ENCODE data around the gene PACSIN2.
"Not testable (repeated sequence)": the region's sequence is repeated elsewhere in the genome, so short reads cannot be mapped to it uniquely, and the experiment has no call there.

Gene PACSIN2

DNA sequence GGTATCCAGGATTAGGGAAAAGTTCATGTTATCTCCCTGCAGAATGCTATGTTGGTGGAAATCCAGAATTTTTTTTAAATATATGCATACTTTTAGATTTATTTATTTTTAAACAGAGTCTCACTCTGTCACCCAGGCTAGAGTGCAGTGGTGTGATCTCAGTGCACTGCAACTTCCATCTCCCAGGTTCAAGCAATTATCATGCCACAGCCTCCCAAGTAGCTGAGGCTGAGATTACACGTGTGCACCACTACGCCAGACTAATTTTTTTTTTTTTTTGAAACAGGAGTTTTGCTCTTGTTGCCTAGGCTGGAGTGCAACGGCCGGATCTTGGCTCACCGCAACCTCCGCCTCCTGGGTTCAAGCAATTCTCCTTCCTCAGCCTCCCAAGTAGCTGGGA is 2.6 kb downstream of the PACSIN2 start:
- no peak for DNase-seq (ENCODE audit: low read depth, low spot score)

DNA sequence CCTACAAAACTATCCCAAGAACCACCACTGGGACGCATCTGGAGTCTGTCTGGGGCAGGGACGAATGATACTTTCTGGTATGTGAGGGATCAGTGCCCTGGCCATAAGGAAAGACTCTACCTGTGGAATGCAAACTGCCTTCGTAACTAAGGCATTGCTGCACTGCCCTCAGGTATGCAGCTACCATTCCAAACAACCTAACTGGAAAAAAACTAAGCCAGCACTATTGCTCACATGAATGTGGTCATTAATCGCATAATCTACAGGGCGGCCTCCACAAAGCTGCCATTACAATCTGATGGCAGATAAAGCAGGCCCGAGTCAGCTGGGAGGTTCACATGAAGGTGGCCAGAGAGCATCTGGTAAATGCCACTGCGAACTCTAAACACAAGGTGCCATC is 3.9 kb downstream of the PACSIN2 start:
- DNase-seq (ENCODE audit: low read depth, low spot score) = no peak

DNA sequence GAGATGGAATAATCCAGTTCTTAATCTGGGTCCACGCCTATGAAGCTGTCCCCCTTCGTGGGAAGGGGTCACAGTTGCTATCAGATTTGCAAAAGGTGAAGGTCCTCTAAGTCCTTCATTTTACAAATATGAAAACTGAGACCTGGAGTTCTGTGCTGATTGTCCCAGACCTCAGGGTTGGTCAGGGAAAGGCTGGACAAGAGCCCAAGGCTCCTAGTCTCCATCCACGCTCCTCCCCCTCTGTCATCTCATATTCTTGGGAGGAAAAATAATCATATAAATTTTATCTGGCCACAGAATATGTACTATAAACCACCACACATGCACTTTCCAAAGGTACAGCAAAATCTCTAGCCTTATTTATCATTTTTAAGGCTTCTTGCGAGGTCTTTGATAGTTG is 5.5 kb downstream of the PACSIN2 start:
- DNase-seq (ENCODE audit: low read depth, low spot score) = no peak

DNA sequence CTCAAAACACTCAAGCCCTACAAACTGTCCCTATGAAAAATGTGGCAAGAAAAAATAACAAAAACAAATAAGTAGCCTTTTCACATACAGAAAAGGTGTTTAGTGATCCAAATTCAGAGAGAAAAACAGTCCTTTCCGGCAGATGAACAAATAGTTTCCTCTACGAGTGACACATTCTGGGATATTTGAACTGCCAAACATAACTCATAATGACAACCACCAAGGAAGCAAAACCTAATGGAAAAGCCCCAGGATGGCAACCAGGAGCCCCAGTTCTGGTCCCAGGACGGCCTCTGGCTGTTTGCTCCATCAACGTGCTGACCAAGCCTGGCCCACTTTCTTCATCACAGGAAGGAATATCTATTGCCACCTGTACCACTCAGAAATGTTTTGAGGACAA is 6.0 kb downstream of the PACSIN2 start:
- no peak for DNase-seq (ENCODE audit: low read depth, low spot score)

DNA sequence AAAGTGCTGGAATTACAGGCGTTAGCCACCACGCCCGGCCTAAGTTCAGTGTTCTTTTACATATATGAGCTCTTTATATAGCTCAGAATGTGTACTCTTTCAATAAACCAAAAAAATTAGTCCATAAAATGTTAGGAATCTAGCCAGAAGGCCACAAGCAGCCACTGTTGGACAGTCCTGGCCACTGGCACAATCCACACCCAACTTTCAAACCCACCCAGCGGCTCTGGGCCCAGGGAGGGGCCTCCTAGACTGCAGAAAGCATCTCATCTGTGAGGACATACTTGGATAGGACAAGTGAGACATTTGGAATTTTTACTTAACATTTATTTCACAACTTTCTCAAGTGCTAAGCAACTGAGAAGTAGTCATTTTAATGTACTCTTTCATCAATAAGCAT is 6.4 kb downstream of the PACSIN2 start:
- DNase-seq (ENCODE audit: low read depth, low spot score) = no peak

DNA sequence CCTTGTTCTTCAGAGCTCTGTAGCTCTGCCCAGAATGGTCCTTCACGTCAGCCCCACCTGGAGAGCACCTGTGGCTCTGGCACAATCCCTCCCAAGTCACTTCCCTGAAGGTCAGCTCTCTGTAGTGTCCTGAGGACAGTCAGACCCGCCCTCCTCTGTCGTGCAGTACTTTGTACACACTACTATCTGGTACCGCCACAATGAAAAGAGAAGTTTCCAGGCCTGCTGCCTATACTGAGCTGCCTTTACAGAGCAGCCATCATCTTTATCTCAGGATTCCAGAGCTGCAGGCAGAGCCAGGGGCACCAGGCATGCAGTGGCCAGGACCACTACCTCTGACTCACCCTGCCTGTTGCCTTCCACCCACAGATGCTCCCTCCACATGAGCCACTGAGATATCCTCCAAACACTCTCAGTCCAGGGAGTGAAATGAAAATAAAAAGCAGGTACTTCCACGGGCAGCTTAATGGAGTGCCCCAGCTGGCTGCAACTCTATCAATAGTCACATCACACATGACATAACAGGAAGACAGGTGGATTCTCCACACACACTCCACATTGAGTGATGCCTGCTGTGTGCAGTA is 7.3 kb downstream of the PACSIN2 start:
- DNase-seq (ENCODE audit: low read depth, low spot score) = no peak

DNA sequence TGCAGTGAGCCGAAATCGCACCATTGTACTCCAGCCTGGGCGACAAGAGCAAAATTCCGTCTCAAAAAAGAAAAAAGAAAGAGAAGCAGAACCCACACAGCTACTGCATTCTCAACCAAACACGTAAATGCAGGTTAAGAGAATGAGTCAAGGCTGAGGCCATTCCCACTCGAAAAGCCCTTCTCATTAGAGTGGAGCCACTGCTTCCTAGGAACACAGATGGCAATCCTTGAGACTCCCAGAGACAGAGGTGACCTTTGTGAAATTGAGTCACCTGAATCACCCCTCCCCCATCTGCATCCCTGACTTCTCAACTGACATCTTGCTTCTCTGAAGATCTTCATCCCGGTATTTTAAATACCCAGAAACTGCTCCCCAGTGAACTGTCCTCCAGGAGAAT is 8.2 kb downstream of the PACSIN2 start:
- no peak for DNase-seq (ENCODE audit: low read depth, low spot score)

DNA sequence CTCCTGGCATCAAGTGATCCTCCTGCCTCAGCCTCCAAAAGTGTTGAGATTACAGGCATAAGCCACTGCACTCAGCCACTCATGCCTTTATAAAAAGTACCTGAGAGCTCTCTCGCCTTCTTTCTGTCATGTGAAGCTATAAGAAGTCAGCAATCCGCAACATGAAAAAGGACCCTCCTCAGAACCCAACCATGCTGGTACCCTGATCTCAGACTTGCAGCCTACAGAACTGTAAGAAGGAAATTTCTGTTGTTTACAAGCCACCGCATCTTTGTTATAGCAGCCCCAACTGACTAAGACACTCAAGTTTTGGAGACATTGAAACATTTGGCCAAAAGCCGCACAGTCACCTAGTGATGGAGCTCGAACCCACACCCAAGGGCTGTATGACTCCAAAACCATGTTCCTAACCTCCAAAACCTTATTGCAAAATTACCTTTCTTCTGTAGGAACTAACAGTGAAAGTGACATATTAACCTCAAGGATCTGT is 8.9 kb downstream of the PACSIN2 start:
- DNase-seq (ENCODE audit: low read depth, low spot score) = no peak

DNA sequence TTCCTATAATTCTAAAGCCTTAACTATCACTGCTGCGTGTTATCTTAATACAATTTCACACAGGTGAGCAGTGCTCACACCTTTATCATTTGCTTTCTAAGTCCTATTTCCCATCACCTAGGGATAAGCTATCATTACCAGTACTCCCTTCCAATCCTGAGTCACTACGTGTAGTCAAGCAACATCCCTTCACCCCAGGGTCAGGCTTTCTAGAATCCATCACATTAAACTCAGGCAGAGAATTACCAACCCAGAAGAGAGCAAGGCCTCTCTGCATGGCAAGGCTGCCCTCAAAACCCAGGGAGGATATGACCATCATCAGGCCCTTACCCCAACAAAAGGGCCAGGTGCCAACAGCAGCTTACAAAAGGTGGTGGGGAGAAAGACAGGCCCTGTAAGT is 9.8 kb downstream of the PACSIN2 start:
- DNase-seq (ENCODE audit: low read depth, low spot score) = no peak

DNA sequence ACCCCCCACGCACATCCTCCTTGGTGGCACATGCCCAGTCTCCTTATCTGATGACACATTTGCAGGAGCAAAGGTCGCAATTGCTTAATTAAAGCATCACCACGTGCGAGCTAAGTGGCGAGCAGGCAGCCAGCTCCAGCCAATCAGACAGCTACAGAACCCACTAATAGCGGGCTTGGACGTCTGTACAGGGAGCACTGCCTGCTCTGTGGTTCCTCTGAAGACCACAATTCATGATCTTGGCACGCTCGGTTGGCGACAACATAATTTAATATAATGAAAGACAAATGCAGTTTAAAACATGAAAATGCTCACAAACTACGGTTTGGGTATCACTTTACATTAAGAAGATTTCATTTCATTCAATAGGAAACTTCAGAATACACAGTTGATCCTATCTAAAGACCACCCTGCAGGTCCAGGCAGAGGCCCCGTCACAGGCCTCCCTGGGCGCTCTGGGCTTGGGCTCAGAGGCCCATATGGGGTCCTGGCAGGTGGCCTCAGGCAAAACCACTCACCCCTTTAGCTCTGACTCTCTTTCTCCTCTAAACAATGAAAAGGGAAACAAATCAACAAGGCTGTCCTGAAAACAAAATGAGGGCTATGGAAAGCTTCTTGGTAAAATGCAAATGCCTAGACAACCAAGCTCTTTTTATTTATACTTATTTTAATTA is 10.4 kb downstream of the PACSIN2 start:
- no peak for DNase-seq (ENCODE audit: low read depth, low spot score)

DNA sequence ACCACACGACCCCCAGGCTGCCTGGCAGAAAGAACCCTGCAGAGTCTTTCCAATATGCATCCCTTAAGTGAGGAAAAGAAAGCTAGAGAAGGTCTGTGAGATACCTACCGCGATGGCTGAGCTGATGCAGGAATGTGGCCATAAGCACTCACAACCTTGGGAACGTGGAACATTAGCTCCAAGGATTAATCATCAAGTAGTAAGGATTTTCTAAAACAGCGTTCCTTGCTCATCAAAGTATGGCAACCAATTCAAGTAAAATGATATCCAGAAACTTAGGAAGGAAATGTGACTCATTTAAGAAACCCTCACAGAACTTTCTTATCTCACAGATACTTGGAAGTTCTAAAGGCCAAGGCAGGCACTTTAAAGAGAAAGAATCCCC is 12.8 kb downstream of the PACSIN2 start:
- DNase-seq (ENCODE audit: low read depth, low spot score) = no peak

DNA sequence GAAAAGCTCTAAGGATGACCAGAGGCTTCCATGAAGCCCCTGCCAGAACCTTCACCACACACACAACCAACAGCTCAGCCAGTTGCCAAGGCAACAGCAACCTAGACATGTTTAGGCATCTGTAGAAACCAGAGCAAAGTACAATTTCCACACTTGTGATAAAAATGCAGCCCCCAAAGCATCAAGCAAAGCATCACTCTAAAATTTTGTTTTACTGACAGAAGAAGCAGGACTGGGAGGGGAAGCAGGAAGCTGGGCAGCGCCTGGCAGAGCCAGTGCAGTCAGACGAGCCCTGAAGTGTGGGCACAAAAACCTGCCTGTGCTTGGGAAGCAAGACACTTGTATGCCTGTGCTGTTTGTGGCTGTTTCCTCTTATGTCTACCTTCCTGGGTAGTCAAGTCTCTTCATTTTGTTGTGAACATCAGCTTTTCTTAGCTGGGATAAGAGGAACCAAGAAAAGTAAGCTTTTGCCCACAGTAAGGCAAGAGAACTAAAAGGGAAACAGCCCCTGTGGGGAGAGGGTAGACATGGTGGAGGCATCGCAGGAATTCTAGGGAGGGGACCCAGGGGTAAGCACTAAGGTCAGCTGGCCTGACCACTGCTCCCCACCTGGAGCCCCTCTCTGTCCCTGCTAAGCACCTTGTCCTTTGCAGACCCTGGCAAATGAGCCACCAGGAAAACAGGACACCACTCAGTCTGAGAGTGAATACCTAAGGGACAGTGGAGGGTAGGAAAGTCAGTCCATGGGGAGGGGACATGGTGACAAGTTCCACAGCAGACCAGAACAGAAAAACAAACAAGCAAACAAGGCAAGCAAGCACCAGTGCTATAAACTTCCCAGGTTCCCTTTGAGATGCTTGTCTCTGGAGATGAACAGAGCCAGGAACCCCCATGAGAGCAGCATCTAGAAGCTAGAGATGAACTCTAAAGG is 13.4 kb downstream of the PACSIN2 start:
- DNase-seq (ENCODE audit: low read depth, low spot score) = no peak

DNA sequence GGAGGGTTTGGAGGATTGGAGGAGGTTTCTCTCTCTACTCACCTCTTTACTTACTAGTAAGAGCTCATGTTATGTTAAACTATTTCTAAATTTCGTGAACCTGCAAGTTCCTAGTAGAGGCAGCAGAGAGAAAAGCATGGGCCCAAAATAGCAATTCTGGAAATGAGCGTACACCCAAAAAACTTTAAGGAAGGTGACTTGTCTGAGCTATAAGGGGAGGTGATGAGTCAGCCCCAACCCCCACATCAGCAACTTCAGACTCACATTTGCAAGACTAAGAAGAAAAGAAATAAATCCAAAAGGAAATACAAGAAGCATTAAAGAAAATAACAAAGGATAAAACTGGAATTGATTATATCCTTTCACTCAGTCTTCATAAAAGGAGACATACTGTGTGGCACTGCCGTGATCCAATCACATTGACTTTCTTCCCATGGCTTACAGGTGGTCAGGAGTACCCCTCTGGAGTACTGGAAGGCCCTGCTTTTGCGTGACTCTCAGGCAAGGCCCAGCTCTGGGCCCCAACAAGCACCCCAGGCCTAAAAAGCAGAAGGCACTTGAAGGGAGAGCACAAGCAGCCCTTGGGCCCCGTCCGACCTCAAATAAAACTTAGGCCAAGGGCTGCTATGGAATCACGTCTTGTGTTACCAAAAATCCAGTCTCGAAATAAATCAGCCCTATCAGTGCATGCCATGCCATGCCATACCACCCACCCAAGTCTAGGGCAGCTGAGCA is 14.3 kb downstream of the PACSIN2 start:
- no peak for DNase-seq (ENCODE audit: low read depth, low spot score)

DNA sequence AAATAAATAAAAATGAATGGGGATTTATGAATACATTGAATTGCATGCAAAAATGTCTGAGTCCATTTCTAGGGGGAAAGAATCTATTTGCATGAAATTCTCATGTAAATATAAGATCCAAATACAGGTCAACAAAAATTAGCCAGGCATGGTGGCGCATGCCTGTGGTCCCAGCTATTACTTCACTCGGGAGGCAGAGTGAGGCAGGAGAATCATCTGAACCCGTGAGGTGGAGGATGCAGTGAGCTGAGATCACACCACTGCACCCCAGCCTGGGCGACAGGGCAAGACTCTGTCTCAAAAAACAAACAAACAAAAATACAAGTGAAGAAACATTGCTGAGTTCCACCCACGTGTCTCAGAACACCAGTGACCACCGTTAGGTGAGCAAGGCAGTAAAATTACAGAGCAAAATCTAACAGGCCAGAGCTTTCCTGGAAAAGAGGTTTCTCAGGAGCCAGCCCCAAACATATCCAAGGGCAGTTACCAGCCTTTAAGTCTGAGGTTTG is 17.3 kb downstream of the PACSIN2 start:
- no peak for DNase-seq (ENCODE audit: low read depth, low spot score)

DNA sequence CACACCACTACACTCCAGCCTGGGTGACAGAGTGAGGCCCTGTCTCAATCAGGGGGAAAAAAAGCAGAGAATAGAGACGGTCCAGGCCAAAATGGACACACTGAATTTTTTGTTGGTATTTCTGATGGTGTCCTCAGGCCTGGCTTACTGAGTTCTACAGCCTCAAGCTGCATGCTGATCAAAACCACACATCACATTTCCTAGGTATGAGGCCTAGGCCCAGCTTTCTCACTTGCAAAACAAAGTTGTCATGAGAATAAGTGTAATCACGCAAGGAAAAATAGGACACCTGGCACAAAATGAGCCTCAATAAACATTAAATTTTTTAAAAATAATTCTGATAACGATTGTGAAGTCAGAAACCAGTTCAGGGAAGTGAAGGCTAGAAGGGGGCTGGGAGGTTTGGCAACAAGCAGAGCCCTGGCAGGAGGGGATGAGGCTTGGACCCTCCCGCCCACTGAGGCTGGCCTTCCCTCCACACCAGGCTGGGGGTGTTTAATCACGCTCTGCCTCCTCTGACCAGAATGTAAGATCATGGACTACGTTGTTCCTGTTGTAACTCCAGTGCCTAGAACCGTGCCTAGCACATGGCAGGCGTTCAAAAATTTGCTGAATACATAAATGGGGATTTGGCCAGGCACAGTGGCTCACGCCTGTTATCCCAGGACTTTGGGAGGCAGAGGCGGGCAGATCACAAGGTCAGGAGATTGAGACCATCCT is 18.1 kb downstream of the PACSIN2 start:
- no peak for DNase-seq (ENCODE audit: low read depth, low spot score)

DNA sequence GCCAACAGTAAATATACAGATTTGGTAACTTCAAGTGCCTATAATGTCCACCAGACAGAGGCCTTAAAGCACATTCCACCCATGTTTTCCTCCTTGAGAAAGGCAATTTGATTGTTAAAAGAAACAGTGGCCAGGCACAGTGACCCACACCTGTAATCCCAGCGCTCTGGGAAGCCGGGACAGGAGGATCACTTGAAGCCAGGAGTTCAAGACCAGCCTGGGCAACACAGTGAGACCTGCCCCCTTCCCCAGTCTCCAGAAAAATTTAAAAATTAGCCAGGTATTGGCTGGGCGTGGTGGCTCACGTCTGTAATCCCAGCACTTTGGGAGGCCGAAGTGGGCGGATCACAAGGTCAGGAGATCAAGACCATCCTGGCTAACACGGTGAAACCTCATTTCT is 19.3 kb downstream of the PACSIN2 start:
- DNase-seq (ENCODE audit: low read depth, low spot score) = not testable (repeated sequence)

DNA sequence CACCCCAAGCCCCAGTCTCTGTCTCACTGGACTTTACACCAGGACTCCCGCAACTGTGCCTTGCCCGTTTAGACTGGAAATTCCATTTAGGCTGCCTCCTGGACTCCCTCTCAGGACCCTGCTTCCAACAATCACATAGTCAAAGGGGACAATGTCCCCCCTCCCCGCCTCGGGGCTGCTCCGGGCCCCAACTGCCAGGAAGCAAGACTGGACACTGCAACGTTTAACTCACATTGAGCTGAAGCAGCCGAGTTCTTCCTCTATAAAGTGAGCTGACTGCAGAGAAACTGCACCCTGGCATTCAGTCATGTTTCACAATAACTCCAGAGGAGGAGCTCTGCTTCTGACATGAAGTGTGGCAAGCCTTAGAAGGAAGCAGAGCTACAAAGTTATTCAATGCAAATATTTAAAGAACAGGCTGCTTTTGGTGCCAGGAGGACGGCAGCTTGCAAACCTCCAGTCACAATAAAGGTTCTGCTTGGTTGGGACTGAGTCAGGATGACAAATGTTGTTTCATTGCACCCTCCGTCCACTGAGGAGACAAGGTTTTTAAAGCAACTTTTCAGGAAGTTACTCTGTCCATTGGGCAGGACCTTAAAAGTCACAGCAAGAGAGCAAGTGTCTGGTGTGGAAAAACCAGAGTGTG is 19.9 kb downstream of the PACSIN2 start:
- peak; percentile 41 for DNase-seq (ENCODE audit: low read depth, low spot score)

DNA sequence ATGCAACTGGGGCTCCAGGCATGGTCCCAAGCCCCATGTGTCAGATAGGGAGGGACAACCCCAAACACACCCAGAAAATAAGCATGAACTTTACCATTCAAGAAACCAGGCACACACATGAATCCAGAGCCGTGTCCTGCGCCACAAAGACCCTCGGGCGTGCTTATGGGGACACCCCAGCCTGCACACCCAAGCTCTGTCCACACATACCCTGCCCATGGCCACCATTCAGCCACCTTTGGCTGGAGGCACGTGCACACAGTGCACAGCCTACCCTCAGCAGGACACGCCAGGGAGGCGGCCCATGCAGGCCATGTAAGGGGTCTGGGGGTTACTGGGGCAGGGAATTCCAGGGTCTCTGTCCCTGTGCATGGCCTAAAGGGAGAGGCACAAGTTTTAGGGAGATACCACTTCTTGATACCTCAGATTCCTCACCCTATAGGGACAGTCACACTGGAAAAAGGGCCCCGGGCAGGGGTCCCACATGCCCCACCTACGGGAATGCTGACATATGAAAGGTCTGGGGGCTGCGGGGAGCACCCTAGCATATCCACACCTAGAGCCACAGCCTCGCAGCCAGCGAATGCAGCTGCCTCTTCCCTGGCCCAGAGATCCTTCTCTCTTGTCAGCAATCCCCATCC is 20.6 kb downstream of the PACSIN2 start:
- no peak for DNase-seq (ENCODE audit: low read depth, low spot score)

DNA sequence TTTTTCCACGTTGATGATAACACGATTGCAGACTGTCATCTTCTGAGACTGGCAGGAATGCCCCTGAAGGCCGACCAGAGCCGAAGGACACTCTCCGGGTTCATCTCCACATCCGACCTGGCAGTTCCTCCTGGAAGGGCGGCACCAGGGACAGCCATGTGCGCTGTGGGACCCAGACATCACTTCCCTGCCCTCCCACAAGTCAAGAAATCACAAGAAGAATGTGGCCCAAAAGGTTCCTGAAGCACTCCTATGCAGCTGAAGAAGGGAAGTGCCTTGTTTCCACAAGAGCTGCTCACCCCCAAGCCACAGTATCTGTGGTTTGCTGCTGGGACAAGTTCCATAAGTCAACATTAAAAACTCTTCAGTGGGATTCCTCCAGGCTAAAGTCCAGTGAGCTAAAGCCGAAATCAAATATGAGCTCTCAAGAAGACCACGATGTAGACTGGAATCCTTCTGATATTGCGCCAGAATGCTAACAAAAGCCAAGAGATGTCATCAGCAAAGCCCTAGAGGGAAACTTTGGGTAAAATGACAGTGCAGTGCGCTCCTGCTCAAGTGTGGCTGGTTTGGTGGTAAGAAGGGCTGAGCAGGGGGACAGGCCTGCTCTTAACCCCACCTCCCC is 21.2 kb downstream of the PACSIN2 start:
- DNase-seq (ENCODE audit: low read depth, low spot score) = no peak
